GM19351 (cell line): ENCODE data around the gene KATNIP.
A peak's percentile ranks its signal among the peaks of the same experiment; 100 is the strongest.
"Not testable (repeated sequence)": the region's sequence is repeated elsewhere in the genome, so short reads cannot be mapped to it uniquely, and the experiment has no call there.

Source experiments
- ATAC-seq: cut with Tn5 transposase; IDR thresholded peaks from one replicate; pipeline ENCODE4 v1.9.1; 2021; ENCODE audit warnings: mild to moderate bottlenecking, moderate library complexity; ENCODE audit not compliant: unreplicated experiment

The KATNIP gene

GRCh38 chr16:27534256-27534655, 15.7 kb upstream of the KATNIP start:
- no peak for ATAC-seq

- ATAC-seq, result no peak
Measured at GRCh38 chr16:27538528-27538927, 11.4 kb upstream of the KATNIP start.

GRCh38 chr16:27539120-27539519, 10.8 kb upstream of the KATNIP start:
- peak; percentile 60 for ATAC-seq

GRCh38 chr16:27539636-27540035, 10.3 kb upstream of the KATNIP start:
- ATAC-seq, result no peak

GRCh38 chr16:27543801-27544200, 6.1 kb upstream of the KATNIP start:
- ATAC-seq, result no peak

GRCh38 chr16:27544671-27545070, 5.3 kb upstream of the KATNIP start:
- no peak for ATAC-seq

GRCh38 chr16:27547134-27547533, 2.8 kb upstream of the KATNIP start:
- no peak for ATAC-seq

- no peak for ATAC-seq
Measured at GRCh38 chr16:27547851-27548250, 2.1 kb upstream of the KATNIP start.

- peak; percentile 28 for ATAC-seq
Measured at GRCh38 chr16:27549464-27549745, 539 bp upstream of the KATNIP start.

GRCh38 chr16:27550582-27550920, 607 bp downstream of the KATNIP start:
- ATAC-seq, result no peak

- no peak for ATAC-seq
Measured at GRCh38 chr16:27551036-27551435, 1.1 kb downstream of the KATNIP start.

- ATAC-seq, result no peak
Measured at GRCh38 chr16:27556471-27556870, 6.5 kb downstream of the KATNIP start.

- ATAC-seq, result no peak
Measured at GRCh38 chr16:27558434-27558833, 8.5 kb downstream of the KATNIP start.

GRCh38 chr16:27558932-27559331, 9.0 kb downstream of the KATNIP start:
- no peak for ATAC-seq

GRCh38 chr16:27561216-27561615, 11.3 kb downstream of the KATNIP start:
- no peak for ATAC-seq

- no peak for ATAC-seq
Measured at GRCh38 chr16:27564224-27564623, 14.3 kb downstream of the KATNIP start.

- no peak for ATAC-seq
Measured at GRCh38 chr16:27566417-27566816, 16.5 kb downstream of the KATNIP start.

GRCh38 chr16:27568077-27568476, 18.1 kb downstream of the KATNIP start:
- ATAC-seq, result no peak

GRCh38 chr16:27570986-27571385, 21.0 kb downstream of the KATNIP start:
- ATAC-seq, result not testable (repeated sequence)

GRCh38 chr16:27571433-27572326, 21.7 kb downstream of the KATNIP start:
- ATAC-seq, result no peak

- no peak for ATAC-seq
Measured at GRCh38 chr16:27572711-27573110, 22.8 kb downstream of the KATNIP start.

GRCh38 chr16:27576729-27577128, 26.8 kb downstream of the KATNIP start:
- ATAC-seq, result no peak
